HCT116 (cell line): ENCODE data around the gene DOCK9. TPM values are rescaled to one million over a fixed set of nuclear protein-coding genes. Genes with fewer than 3 reads are reported as not detected.

ENCODE experiments used
- ATAC-seq: fragments of 200-7000 bp; cut with Tn5 transposase; 2 replicates; pipeline ENCODE4 v1.9.1; 2020; ENCODE audit warnings: mild to moderate bottlenecking, moderate library complexity
- BruUV-seq: library from RNA; stranded (reverse); fragments of 400-500 nt; replicated peaks from 2 replicates; lab custom pipeline; 2021; lab: Mats Ljungman, UMichigan
- CTCF ChIA-PET: fragments of 300-600 bp; sonication (Branson Sonifier 250); formaldehyde crosslinking; loops from one replicate; lab custom pipeline; 2021; ENCODE audit warnings: antibody characterized with exemption; lab: Charles Lee
- POLR2A ChIA-PET: fragments of 300-600, 350-600 bp; sonication (Branson Sonifier 250); formaldehyde crosslinking; loops from one replicate; lab custom pipeline; 2021; ENCODE audit warnings: antibody characterized with exemption; lab: Charles Lee
- RAD21 ChIA-PET, 2 experiments: fragments of 300-600 bp; sonication (Branson Sonifier 250); formaldehyde crosslinking; loops; one replicate each; lab custom pipeline; 2023; ENCODE audit warnings: low total read pairs in 2 of 2; ENCODE audit not compliant: uncharacterized antibody in 2 of 2, unreplicated experiment in 2 of 2, low non-redundant PET in 1 of 2; lab: Charles Lee
- DNase-seq: peaks from one replicate; pipeline ENCODE4 v3.0.0-alpha.2; 2010; ENCODE audit warnings: low read depth, low spot score
- H2AFZ ChIP-seq: fragments of 200-600 bp; shearing (Covaris generic), sonication (generic); 2 replicates; pipeline ENCODE4 v1.6.1; 2017; ENCODE audit warnings: low read depth, mixed run types, mixed read lengths, antibody characterized with exemption, low read length; ENCODE audit not compliant: poor library complexity, severe bottlenecking
- H3K27ac ChIP-seq: 2 replicates; pipeline ENCODE4 v1.5.1; 2012; ENCODE audit warnings: low read depth, low read length
- H3K27me3 ChIP-seq: fragments of 200-600 bp; sonication (generic); 2 replicates; pipeline ENCODE4 v1.6.1; 2016; ENCODE audit warnings: mixed run types, low read length, mixed read lengths; ENCODE audit not compliant: insufficient read depth
- H3K36me3 ChIP-seq, 2 experiments: fragments of 200-500 bp in 1 of 2; fragments of 200-600 bp in 1 of 2; sonication (Bioruptor generic) in 1 of 2; sonication (generic) in 1 of 2; 2 replicates each; pipeline versions ENCODE4 v1.5.1 to v1.6.1; 2014 to 2016; ENCODE audit warnings: low read length in 2 of 2, inconsistent platforms in 1 of 2, mixed read lengths in 1 of 2, mixed run types in 1 of 2; ENCODE audit not compliant: insufficient read depth in 2 of 2, control insufficient read depth in 1 of 2
- H3K4me1 ChIP-seq, 2 experiments: fragments of 200-600 bp in 1 of 2; sonication (generic) in 1 of 2; 2 replicates each; pipeline versions ENCODE4 v1.5.1 to v1.6.1; 2012 to 2017; ENCODE audit warnings: low read length in 2 of 2, inconsistent platforms in 1 of 2, mild to moderate bottlenecking in 1 of 2, mixed read lengths in 1 of 2, mixed run types in 1 of 2, moderate library complexity in 1 of 2; ENCODE audit not compliant: insufficient read depth in 2 of 2, control insufficient read depth in 1 of 2
- H3K4me2 ChIP-seq: fragments of 200-600 bp; sonication (generic); 2 replicates; pipeline ENCODE4 v1.6.1; 2017; ENCODE audit warnings: mixed run types, low read length, mixed read lengths
- H3K4me3 ChIP-seq, 2 experiments: fragments of 200-600 bp in 1 of 2; sonication (generic) in 1 of 2; replicated peaks in 1 of 2; 2 replicates each; pipeline ENCODE4 v1.5.1; 2011 to 2016; ENCODE audit warnings: low read length in 2 of 2, control low read depth in 1 of 2, low read depth in 1 of 2, mild to moderate bottlenecking in 1 of 2, mixed read lengths in 1 of 2, mixed run types in 1 of 2
- H3K79me2 ChIP-seq: fragments of 200-600 bp; sonication (generic); 2 replicates; pipeline ENCODE4 v1.6.1; 2017; ENCODE audit warnings: mild to moderate bottlenecking, mixed run types, low read length, moderate library complexity, mixed read lengths; ENCODE audit not compliant: insufficient read depth
- H3K9ac ChIP-seq: fragments of 200-600 bp; sonication (generic); 2 replicates; pipeline ENCODE4 v1.6.1; 2016; ENCODE audit warnings: low read length, mixed read lengths
- H3K9me2 ChIP-seq: fragments of 200-600 bp; sonication (generic), shearing (Covaris generic); 2 replicates; pipeline ENCODE4 v1.6.1; 2017; ENCODE audit warnings: mixed run types, mild to moderate bottlenecking, moderate library complexity; ENCODE audit not compliant: insufficient read depth
- H3K9me3 ChIP-seq, 2 experiments: fragments of 200-500 bp in 1 of 2; fragments of 200-600 bp in 1 of 2; sonication (Bioruptor generic) in 1 of 2; sonication (generic) in 1 of 2; 2 replicates each; pipeline ENCODE4 v1.6.1; 2014 to 2017; ENCODE audit warnings: low read length in 2 of 2, mixed read lengths in 2 of 2, inconsistent platforms in 1 of 2, low read depth in 1 of 2, mild to moderate bottlenecking in 1 of 2, mixed run types in 1 of 2, moderate library complexity in 1 of 2; ENCODE audit not compliant: control insufficient read depth in 1 of 2, insufficient read depth in 1 of 2
- H4K20me1 ChIP-seq: fragments of 200-600 bp; sonication (generic), shearing (Covaris generic); 2 replicates; pipeline ENCODE4 v1.6.1; 2017; ENCODE audit warnings: mixed run types, mild to moderate bottlenecking, moderate library complexity; ENCODE audit not compliant: insufficient read depth
- CEBPB ChIP-seq: IDR thresholded peaks from 2 replicates; pipeline ENCODE4 v1.6.1; 2012; ENCODE audit warnings: low read depth
- EGR1 ChIP-seq: IDR thresholded peaks from 2 replicates; pipeline ENCODE4 v1.6.1; 2012; ENCODE audit warnings: low read depth
- ELF1 ChIP-seq: IDR thresholded peaks from 2 replicates; pipeline ENCODE4 v1.6.1; 2012; ENCODE audit warnings: low read depth, borderline replicate concordance
- EZH2 ChIP-seq: fragments of 200-600 bp; sonication (generic); IDR thresholded peaks from 2 replicates; pipeline ENCODE4 v1.6.1; 2017; ENCODE audit warnings: antibody characterized with exemption, mixed run types
- EZH2phosphoT487 ChIP-seq: fragments of 200-600 bp; IDR thresholded peaks from 2 replicates; pipeline ENCODE4 v1.6.1; 2018; ENCODE audit warnings: antibody characterized with exemption, borderline replicate concordance
- JUND ChIP-seq: IDR thresholded peaks from 2 replicates; pipeline ENCODE4 v1.6.1; 2012
- POLR2AphosphoS5 ChIP-seq: IDR thresholded peaks from 2 replicates; pipeline ENCODE4 v1.6.1; 2011; ENCODE audit warnings: mild to moderate bottlenecking, low read depth, low read length, moderate library complexity
- RAD21 ChIP-seq: IDR thresholded peaks from 2 replicates; pipeline ENCODE4 v1.6.1; 2012; ENCODE audit warnings: low read depth, mild to moderate bottlenecking
- SIN3A ChIP-seq: IDR thresholded peaks from 2 replicates; pipeline ENCODE4 v1.6.1; 2012; ENCODE audit warnings: low read depth
- SP1 ChIP-seq: IDR thresholded peaks from 2 replicates; pipeline ENCODE4 v1.6.1; 2012; ENCODE audit warnings: low read depth
- SRF ChIP-seq: IDR thresholded peaks from 2 replicates; pipeline ENCODE4 v1.6.1; 2012; ENCODE audit warnings: low read depth
- TCF7L2 ChIP-seq: IDR thresholded peaks from 2 replicates; pipeline ENCODE4 v1.7.0; 2011; ENCODE audit warnings: borderline replicate concordance, inconsistent platforms; ENCODE audit not compliant: insufficient read depth, insufficient read length; ENCODE audit errors: extremely low read depth
- ZFX ChIP-seq: fragments of 450-650 bp; IDR thresholded peaks from 2 replicates; pipeline ENCODE4 v1.6.1; 2017
- intact Hi-C: fragments of 100-400 bp; cut with micrococcal nuclease; formaldehyde crosslinking; loops from 2 replicates; pipeline ENCODE4 v1.10.0; 2022
- total RNA-seq: library from RNA; stranded (reverse); gene quantifications from one replicate; pipeline ENCODE4 v1.2.1, GENCODE V29; 2021; ENCODE audit not compliant: unreplicated experiment
- TF ChIP-seq, protein P1 (sequence below): IDR thresholded peaks from 2 replicates; pipeline ENCODE4 v1.6.1; 2012
- TF ChIP-seq, protein P2 (sequence below), 3 experiments: fragments of 200-600 bp in 1 of 3; sonication (generic) in 1 of 3; IDR thresholded peaks in 2 of 3; conservative IDR thresholded peaks in 1 of 3; 2 replicates each; pipeline ENCODE4 v1.5.1; 2012 to 2017; ENCODE audit warnings: low read depth in 2 of 3, low read length in 2 of 3, antibody characterized with exemption in 1 of 3, borderline replicate concordance in 1 of 3, control low read depth in 1 of 3, mild to moderate bottlenecking in 1 of 3, mixed read lengths in 1 of 3, mixed run types in 1 of 3, moderate library complexity in 1 of 3; ENCODE audit not compliant: insufficient read depth in 1 of 3

Gene DOCK9
- total RNA-seq, 1 experiment from 2014 or later = 58.8 TPM

DNA sequence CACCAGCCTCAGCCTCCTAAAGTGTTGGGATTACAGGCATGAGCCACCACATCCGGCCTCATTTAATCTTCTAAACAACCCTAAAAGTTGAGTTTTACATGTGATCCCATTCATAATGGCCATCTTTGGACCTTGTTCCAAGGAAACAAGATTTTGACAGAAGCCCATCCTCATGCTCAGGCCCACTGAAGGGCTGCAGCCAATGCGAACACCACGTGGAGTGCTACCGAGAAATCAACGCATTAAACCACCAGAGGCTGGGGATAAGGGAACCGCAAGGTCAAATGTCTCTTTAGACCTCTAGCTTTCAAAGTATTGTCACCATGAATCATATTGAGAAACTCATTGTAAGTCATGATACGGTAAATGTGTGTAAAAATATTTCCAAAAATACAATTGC, 49.4 kb upstream of the DOCK9 start:
- Histone ChIP-seq H2AFZ (no peak overlapping the region), H3K4me1 (peaks cover 11 to 43% of the 10 kb centered on the region in 2 experiments), H3K79me2 (peaks cover 3% of the 10 kb centered on the region; the same call in 1 of the 2 replicates), H3K4me3 (no peak overlapping the region), H3K9me2 (no peaks in the 10 kb centered on the region), H3K36me3 (no peaks in the 10 kb centered on the region), H3K27ac (no peak overlapping the region), H3K27me3 (no peaks in the 10 kb centered on the region), H3K9me3 (0 out of 4 replicates have a peak, but pooled peaks cover 0 to 3% of the 10 kb centered on the region in 2 experiments), H3K4me2 (no peak overlapping the region), H3K9ac (no peak overlapping the region), H4K20me1 (no peaks in the 10 kb centered on the region)
- DNase-seq (no peak), ATAC-seq (no peak)
- ChIA-PET RAD21 (no interaction called here), POLR2A (no interaction called here), CTCF (no interaction called here)
- TF ChIP-seq JUND (no peak), SIN3A (no peak), EZH2 (no peak), EZH2phosphoT487 (no peak), ELF1 (no peak), ZFX (no peak), CEBPB (no peak)
- TF ChIP-seq, protein P1, sequence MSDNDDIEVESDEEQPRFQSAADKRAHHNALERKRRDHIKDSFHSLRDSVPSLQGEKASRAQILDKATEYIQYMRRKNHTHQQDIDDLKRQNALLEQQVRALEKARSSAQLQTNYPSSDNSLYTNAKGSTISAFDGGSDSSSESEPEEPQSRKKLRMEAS = no peak
- no TSS peak for BruUV-seq
- intact Hi-C loops = no loop called here

DNA sequence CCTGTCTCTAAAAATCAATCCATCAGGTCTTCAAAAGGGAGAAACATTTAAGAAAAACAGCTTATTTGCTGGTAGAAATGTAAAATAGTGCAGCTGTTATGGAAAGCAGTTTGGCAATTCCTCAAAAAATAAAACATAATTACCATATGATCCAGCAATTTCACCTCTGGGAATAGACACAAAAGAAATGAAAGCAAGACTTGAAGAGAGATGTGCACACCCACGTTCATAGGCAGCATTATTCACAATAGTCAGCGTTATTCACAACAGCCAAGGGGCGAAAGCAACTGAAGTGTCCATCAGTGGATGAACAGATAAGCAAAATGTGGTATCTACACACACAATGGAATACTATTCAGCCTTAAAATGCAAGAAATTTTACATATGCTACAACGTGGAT, 45.1 kb upstream of the DOCK9 start:
- H3K9ac ChIP-seq = no peak overlapping the region
- ChIA-PET POLR2A (no interaction called here), CTCF (no interaction called here), RAD21 (no interaction called here)
- no peak overlapping the region for H3K4me2 ChIP-seq
- DNase-seq = no peak
- H3K4me1 ChIP-seq = peaks cover 8 to 28% of the 10 kb centered on the region in 2 experiments
- H3K9me2 ChIP-seq = no peaks in the 10 kb centered on the region
- TF ChIP-seq TCF7L2 = no peak
- TF ChIP-seq RAD21 = no peak
- TF ChIP-seq EZH2 = no peak
- TF ChIP-seq, protein P2, sequence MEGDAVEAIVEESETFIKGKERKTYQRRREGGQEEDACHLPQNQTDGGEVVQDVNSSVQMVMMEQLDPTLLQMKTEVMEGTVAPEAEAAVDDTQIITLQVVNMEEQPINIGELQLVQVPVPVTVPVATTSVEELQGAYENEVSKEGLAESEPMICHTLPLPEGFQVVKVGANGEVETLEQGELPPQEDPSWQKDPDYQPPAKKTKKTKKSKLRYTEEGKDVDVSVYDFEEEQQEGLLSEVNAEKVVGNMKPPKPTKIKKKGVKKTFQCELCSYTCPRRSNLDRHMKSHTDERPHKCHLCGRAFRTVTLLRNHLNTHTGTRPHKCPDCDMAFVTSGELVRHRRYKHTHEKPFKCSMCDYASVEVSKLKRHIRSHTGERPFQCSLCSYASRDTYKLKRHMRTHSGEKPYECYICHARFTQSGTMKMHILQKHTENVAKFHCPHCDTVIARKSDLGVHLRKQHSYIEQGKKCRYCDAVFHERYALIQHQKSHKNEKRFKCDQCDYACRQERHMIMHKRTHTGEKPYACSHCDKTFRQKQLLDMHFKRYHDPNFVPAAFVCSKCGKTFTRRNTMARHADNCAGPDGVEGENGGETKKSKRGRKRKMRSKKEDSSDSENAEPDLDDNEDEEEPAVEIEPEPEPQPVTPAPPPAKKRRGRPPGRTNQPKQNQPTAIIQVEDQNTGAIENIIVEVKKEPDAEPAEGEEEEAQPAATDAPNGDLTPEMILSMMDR (IDR thresholded peaks at IDR 0.05 in 2 of 3, conservative IDR thresholded peaks at IDR 0.05 in 1 of 3; ENCODE audit: borderline replicate concordance in 1 of 3, insufficient read depth in 1 of 3, low read depth in 2 of 3, low read length in 2 of 3) = no peak
- no peak for TF ChIP-seq POLR2AphosphoS5
- no peak for TF ChIP-seq EGR1
- TF ChIP-seq SP1 = no peak
- TF ChIP-seq JUND = no peak
- no peak for TF ChIP-seq SRF
- no peak for TF ChIP-seq CEBPB
- TF ChIP-seq EZH2phosphoT487 = no peak
- TF ChIP-seq ZFX = no peak
- no peak for ATAC-seq
- BruUV-seq = no TSS peak
- H4K20me1 ChIP-seq = no peaks in the 10 kb centered on the region
- no peaks in the 10 kb centered on the region for H3K27me3 ChIP-seq
- H3K36me3 ChIP-seq = no peaks in the 10 kb centered on the region
- H3K4me3 ChIP-seq = no peak overlapping the region
- no peak overlapping the region for H2AFZ ChIP-seq
- H3K27ac ChIP-seq = no peak overlapping the region
- intact Hi-C loops = no loop called here
- peaks cover 3% of the 10 kb centered on the region; the same call in 1 of the 2 replicates for H3K79me2 ChIP-seq
- no peaks in the 10 kb centered on the region for H3K9me3 ChIP-seq
